Frontal cortex (tissue), 4 donors: ENCODE results near the gene GOT1. TPM values are rescaled to one million over a fixed set of nuclear protein-coding genes. Genes with fewer than 3 reads are reported as not detected.

ENCODE experiments used
- DNase-seq, 2 donors: peaks; one replicate each; pipeline ENCODE4 v3.0.0; 2012; ENCODE audit warnings: low spot score in 2 of 2
- FAIRE-seq: peaks from 2 replicates; lab custom pipeline; 2012; peaks lifted over from hg19 to GRCh38; lab: Jason Lieb, UNC
- total RNA-seq: library from RNA; depleted of rRNA; stranded (reverse); fragments of >200 nt; gene quantifications from one replicate; pipeline ENCODE4 v1.2.3, GENCODE V29; 2014
- donor health status: control.
- donor health status: control.
- donor health status: control.

The GOT1 gene
- total RNA-seq, 1 donor from 2014 or later = 22.4 TPM

GRCh38 chr10:99403674-99404073 is 26.8 kb downstream of the GOT1 start:
- FAIRE-seq (no peak), DNase-seq (no peak)

- no peak for DNase-seq
- no peak for FAIRE-seq
Observed at GRCh38 chr10:99399664-99400063, 30.8 kb downstream of the GOT1 start.

- DNase-seq (no peak), FAIRE-seq (no peak)
Observed at GRCh38 chr10:99396471-99396870, 34.0 kb downstream of the GOT1 start.

GRCh38 chr10:99395750-99396445 is 34.5 kb downstream of the GOT1 start:
- DNase-seq = peak in 1 of 2 donors; percentile 36
- no peak for FAIRE-seq

GRCh38 chr10:99394761-99395386 is 35.5 kb downstream of the GOT1 start:
- no peak for FAIRE-seq

GRCh38 chr10:99394256-99394655 is 36.2 kb downstream of the GOT1 start:
- DNase-seq (no peak), FAIRE-seq (no peak)

More at GRCh38 chr10:99394761-99395386, 35.5 kb downstream of the GOT1 start:
- no peak for DNase-seq

GRCh38 chr10:99393683-99394082 is 36.7 kb downstream of the GOT1 start:
- no peak for DNase-seq
- no peak for FAIRE-seq

GRCh38 chr10:99393036-99393435 is 37.4 kb downstream of the GOT1 start:
- FAIRE-seq = no peak

GRCh38 chr10:99391346-99391745 is 39.1 kb downstream of the GOT1 start:
- FAIRE-seq (no peak), DNase-seq (no peak)

More at GRCh38 chr10:99393036-99393435, 37.4 kb downstream of the GOT1 start:
- DNase-seq = no peak

- no peak for FAIRE-seq
- DNase-seq = no peak
Observed at GRCh38 chr10:99389729-99390480, 40.5 kb downstream of the GOT1 start.

GRCh38 chr10:99387541-99387940 is 42.9 kb downstream of the GOT1 start:
- FAIRE-seq (no peak), DNase-seq (no peak)

GRCh38 chr10:99387071-99387470 is 43.4 kb downstream of the GOT1 start:
- DNase-seq (no peak), FAIRE-seq (no peak)

- DNase-seq (no peak), FAIRE-seq (no peak)
Observed at GRCh38 chr10:99382176-99382575, 48.2 kb downstream of the GOT1 start.

- no peak for FAIRE-seq
- DNase-seq = no peak
Observed at GRCh38 chr10:99375426-99375825, 55.0 kb downstream of the GOT1 start.

- no peak for DNase-seq
- no peak for FAIRE-seq
Observed at GRCh38 chr10:99374972-99375371, 55.5 kb downstream of the GOT1 start.

GRCh38 chr10:99374526-99374925 is 55.9 kb downstream of the GOT1 start:
- DNase-seq (no peak), FAIRE-seq (no peak)

- no peak for FAIRE-seq
- no peak for DNase-seq
Observed at GRCh38 chr10:99372546-99373271, 57.7 kb downstream of the GOT1 start.

GRCh38 chr10:99370993-99371392 is 59.4 kb downstream of the GOT1 start:
- FAIRE-seq = no peak

GRCh38 chr10:99369551-99369950 is 60.9 kb downstream of the GOT1 start:
- no peak for DNase-seq
- FAIRE-seq = no peak

More at GRCh38 chr10:99370993-99371392, 59.4 kb downstream of the GOT1 start:
- DNase-seq = no peak

GRCh38 chr10:99369126-99369525 is 61.3 kb downstream of the GOT1 start:
- FAIRE-seq (no peak), DNase-seq (no peak)
